ENCODE results near the gene ZNF511. TPM values are rescaled to one million over a fixed set of nuclear protein-coding genes. Genes with fewer than 3 reads are reported as not detected.

Gene ZNF511
- total and polyA plus RNA-seq, 9 of the 15 experiments (the other 6 are each of a cell fraction or from before 2014, with no cell fraction given), result 0.61 to 69.3 (median 40.1) TPM

GRCh38 chr10:133260895-133261725, 47.6 kb upstream of the ZNF511 start (continued):
- TF ChIP-seq NFATC3 (IDR thresholded peaks at IDR 0.05) (no peak), ZFP91 (CRISPR knock-in tag; IDR thresholded peaks at IDR 0.05) (no peak), BCOR (IDR thresholded peaks at IDR 0.05) (no peak), PTTG1 (tag; IDR thresholded peaks at IDR 0.05; ENCODE audit: low read depth) (no peak), SP1 (CRISPR knock-in tag; IDR thresholded peaks at IDR 0.05) (no peak), ZNF23 (CRISPR knock-in tag; IDR thresholded peaks at IDR 0.05) (no peak), DPF2 (IDR thresholded peaks at IDR 0.05) (no peak), DMBX1 (CRISPR knock-in tag; IDR thresholded peaks at IDR 0.05; ENCODE audit: borderline replicate concordance) (no peak), FOXA1 (IDR thresholded peaks at IDR 0.05; ENCODE audit: borderline replicate concordance) (no peak), TCF3 (CRISPR knock-in tag; IDR thresholded peaks at IDR 0.05) (no peak), SNIP1 (IDR thresholded peaks at IDR 0.05; ENCODE audit: low read depth) (no peak), TSHZ1 (CRISPR knock-in tag; IDR thresholded peaks at IDR 0.05) (no peak), ZNF318 (IDR thresholded peaks at IDR 0.05; ENCODE audit: borderline replicate concordance in 1 of 2, low read depth in 1 of 2) (no peak), SMARCE1 (IDR thresholded peaks at IDR 0.05) (no peak), CAMTA2 (CRISPR knock-in tag; conservative IDR thresholded peaks at IDR 0.05) (no peak), SIN3B (IDR thresholded peaks at IDR 0.05; ENCODE audit: low read depth) (no peak)

Measured in K562 (cell line).